Measurements from ENCODE around the gene NT5C3B. TPM values are rescaled to one million over a fixed set of nuclear protein-coding genes. Genes with fewer than 3 reads are reported as not detected.

The NT5C3B gene
- total and polyA plus RNA-seq, 8 donors, result 9.8 to 80.7 (median 68.8) TPM

DNA sequence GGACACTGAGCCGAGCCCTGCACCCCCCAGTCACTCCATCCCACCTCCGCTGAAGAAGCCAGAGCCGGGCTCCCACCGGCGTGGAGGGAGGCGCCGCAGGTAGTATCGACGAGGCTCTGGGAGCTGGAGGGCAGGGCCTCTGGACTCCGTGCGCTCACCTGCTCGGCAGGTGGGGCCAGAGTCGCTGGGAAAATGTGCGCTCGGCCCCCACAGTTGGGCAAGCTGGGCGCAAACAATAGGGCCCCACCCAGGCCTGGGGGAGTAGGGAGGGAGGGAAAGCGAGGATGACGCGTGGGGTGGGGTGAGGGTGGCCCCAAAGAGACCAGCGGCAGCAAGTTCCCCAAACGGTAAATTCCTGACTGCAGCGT, 50.2 kb downstream of the NT5C3B start:
- intact Hi-C loops (cut with DNase I; ENCODE audit: low total_unique reads), result no loop called here
- DNase-seq, result peak; percentile 84 to 95
- Histone ChIP-seq H3K4me3 (peak overlapping the region; percentile 61 to 76 (median 64)), H3K9me3 (no peaks in the 10 kb centered on the region), H3K4me1 (peaks cover 37 to 65% (median 59%) of the 10 kb centered on the region in 4 donors), H3K27ac (peak overlapping the region; percentile 93 to 99 (median 96)), H3K27me3 (peaks cover 0 to 29% (median 0%) of the 10 kb centered on the region in 3 donors), H3K36me3 (no peaks in the 10 kb centered on the region)
- TF ChIP-seq POLR2A (IDR thresholded peaks at IDR 0.05) (peak in 1 of 4 donors; percentile 36), CTCF (IDR thresholded peaks at IDR 0.05) (peak in 1 of 7 experiments; percentile 8), POLR2AphosphoS5 (IDR thresholded peaks at IDR 0.05) (peak in 2 of 3 donors; percentile 85 to 88), EP300 (IDR thresholded peaks at IDR 0.05) (no peak)
- 0 to 4% (median 1%) methylated on average over 13 to 22 of the region's 22 CpGs for WGBS, 5 donors

DNA sequence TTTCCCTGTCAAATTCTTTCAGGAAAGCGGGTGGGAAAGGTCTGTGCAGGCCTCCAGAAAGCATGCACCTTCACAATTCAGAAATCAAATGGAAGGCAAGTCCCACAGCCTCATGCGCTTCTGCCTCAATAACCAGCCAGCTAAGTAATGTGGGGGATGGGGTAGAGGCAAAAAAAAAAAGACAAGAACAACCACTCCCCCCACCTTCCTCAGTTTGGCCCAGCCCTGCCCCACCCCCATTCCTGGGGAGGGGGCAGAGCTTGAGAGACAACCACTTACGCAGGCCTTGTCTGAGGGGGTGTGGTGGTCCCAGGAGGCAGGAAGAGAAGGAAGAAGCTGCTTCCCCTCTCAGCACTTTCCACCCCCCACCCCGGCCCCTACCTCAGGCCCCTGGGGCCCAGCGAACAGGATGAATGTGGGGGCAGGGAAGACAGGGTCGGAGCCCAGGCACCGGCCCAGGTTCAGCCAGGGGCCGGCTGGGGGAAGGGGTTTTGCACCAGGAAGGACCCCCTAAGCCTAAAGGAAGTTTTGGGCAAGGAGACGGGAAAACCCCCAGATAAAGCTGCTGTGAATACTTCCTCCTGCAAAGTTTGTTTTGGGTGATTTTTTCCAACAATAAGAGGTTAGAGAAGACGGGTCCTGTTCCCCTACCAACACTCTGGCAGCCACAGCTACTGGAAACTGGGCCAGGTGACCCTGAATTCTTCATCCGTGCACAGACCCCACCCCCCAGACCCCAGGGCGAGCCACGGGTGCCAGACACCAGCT, 50.8 kb downstream of the NT5C3B start:
- peak in 1 of 2 donors; percentile 92 for DNase-seq
- TF ChIP-seq POLR2AphosphoS5 (IDR thresholded peaks at IDR 0.05) (no peak), EP300 (IDR thresholded peaks at IDR 0.05) (no peak), CTCF (IDR thresholded peaks at IDR 0.05) (no peak), POLR2A (IDR thresholded peaks at IDR 0.05) (no peak)
- peaks cover 37 to 65% (median 62%) of the 10 kb centered on the region in 4 donors for H3K4me1 ChIP-seq
- H3K36me3 ChIP-seq, result no peaks in the 10 kb centered on the region
- H3K9me3 ChIP-seq, result no peaks in the 10 kb centered on the region
- WGBS, 5 donors, result 2 to 8% (median 7%) methylated on average over 8 to 13 of the region's 13 CpGs
- H3K27ac ChIP-seq, result peak overlapping the region; percentile 93 to 99 (median 96)
- peak overlapping the region; percentile 61 to 76 (median 64) for H3K4me3 ChIP-seq
- intact Hi-C loops (cut with DNase I; ENCODE audit: low total_unique reads), result no loop called here
- H3K27me3 ChIP-seq, result peaks cover 0 to 29% (median 0%) of the 10 kb centered on the region in 3 donors

- H3K4me3 ChIP-seq, result peak overlapping the region; percentile 61 to 76 (median 64)
Measured at GRCh38 chr17:41784207-41784744, 51.8 kb downstream of the NT5C3B start.

DNA sequence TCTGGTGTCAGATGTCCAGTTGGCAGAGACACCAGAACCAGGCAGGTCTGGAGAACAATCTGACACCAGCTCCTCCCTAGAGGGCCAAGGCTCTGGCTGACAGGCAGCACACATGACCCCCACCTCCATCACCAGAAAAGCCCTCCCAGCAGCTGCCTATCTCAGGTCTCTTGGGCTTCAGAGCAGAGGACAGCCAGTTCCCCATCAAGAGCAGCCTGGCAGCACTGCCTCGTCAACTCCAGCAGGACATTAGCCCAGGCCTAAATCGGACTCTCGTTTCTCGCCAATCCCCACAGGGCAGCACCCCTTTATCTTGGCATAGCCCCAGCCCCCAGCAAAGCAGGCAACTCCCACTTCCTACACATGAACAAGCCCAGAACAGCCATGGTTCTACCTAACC, 53.9 kb downstream of the NT5C3B start:
- TF ChIP-seq POLR2AphosphoS5 (IDR thresholded peaks at IDR 0.05) (peak in 2 of 3 donors; percentile 15 to 48), CTCF (IDR thresholded peaks at IDR 0.05) (no peak), EP300 (IDR thresholded peaks at IDR 0.05) (no peak), POLR2A (IDR thresholded peaks at IDR 0.05) (no peak)
- Histone ChIP-seq H3K4me1 (peaks cover 53 to 94% (median 88%) of the 10 kb centered on the region in 4 donors), H3K9me3 (no peaks in the 10 kb centered on the region), H3K36me3 (peaks cover 0 to under 1% (median 0%) of the 10 kb centered on the region in 4 donors), H3K27me3 (peaks cover 0 to 29% (median 0%) of the 10 kb centered on the region in 3 donors), H3K4me3 (peak overlapping the region in 2 of 4 donors; percentile 1 to 9), H3K27ac (peak overlapping the region; percentile 38 to 98 (median 93))
- peak; percentile 27 to 49 for DNase-seq
- 18 to 33% (median 21%) methylated on average over 4 of the region's 4 CpGs for WGBS, 5 donors
- intact Hi-C loops (cut with DNase I; ENCODE audit: low total_unique reads), result no loop called here

More at GRCh38 chr17:41784207-41784744, 51.8 kb downstream of the NT5C3B start:
- 11 to 25% (median 15%) methylated on average over 6 of the region's 6 CpGs for WGBS, 5 donors
- no peaks in the 10 kb centered on the region for H3K9me3 ChIP-seq
- no peaks in the 10 kb centered on the region for H3K36me3 ChIP-seq
- peaks cover 37 to 75% (median 70%) of the 10 kb centered on the region in 4 donors for H3K4me1 ChIP-seq
- intact Hi-C loops (cut with DNase I; ENCODE audit: low total_unique reads), result no loop called here
- TF ChIP-seq POLR2AphosphoS5 (IDR thresholded peaks at IDR 0.05) (peak in 2 of 3 donors; percentile 36 to 74), POLR2A (IDR thresholded peaks at IDR 0.05) (no peak)
- peaks cover 0 to 29% (median 0%) of the 10 kb centered on the region in 3 donors for H3K27me3 ChIP-seq
- peak; percentile 66 to 80 for DNase-seq
- H3K27ac ChIP-seq, result peak overlapping the region; percentile 93 to 99 (median 96)

All from stomach (tissue), 9 donors.